Measurements from ENCODE around the gene DNAH10. TPM values are rescaled to one million over a fixed set of nuclear protein-coding genes. Genes with fewer than 3 reads are reported as not detected.

Gene DNAH10
- total RNA-seq, 1 experiment from 2014 or later: 0.17 TPM

- H3T11ph ChIP-seq (ENCODE audit: low read length): no peak overlapping the region
- Mint-ChIP-seq H3K4me3 (no peak overlapping the region), H3K9me3 (no peaks in the 10 kb centered on the region), H3K27me3 (ENCODE audit: low read depth) (peaks cover 100% of the 10 kb centered on the region), H3K27ac (no peak overlapping the region; a peak in 1 of 7 replicates), H3K36me3 (ENCODE audit: insufficient read depth in 1 of 3, low read depth in 3 of 3) (no peaks in the 10 kb centered on the region), H3K4me1 (no peaks in the 10 kb centered on the region)
- H2BK120ac ChIP-seq (ENCODE audit: low read depth, low read length, poor library complexity, severe bottlenecking): no peak overlapping the region
- no peak overlapping the region for H3K18ac ChIP-seq (ENCODE audit: insufficient read length, low read depth, low read length)
- H3K4ac ChIP-seq (ENCODE audit: low read depth, low read length): no peak overlapping the region
- no CpG with 5 or more reads among the region's 5 CpGs for WGBS (ENCODE audit: extremely low coverage, insufficient read length, low lambda C conversion rate)
- no peak overlapping the region for H2AFZ ChIP-seq (ENCODE audit: low read length)
- H3K4me2 ChIP-seq (ENCODE audit: insufficient read depth, insufficient read length, low read length): no peak overlapping the region
- no peak overlapping the region for H2BK15ac ChIP-seq (ENCODE audit: low read depth, low read length)
- no peaks in the 10 kb centered on the region for H3K79me1 ChIP-seq (ENCODE audit: insufficient read depth, low read depth, low read length, poor library complexity, severe bottlenecking)
- H2BK12ac ChIP-seq (ENCODE audit: insufficient read length, low read depth, low read length): no peak overlapping the region
- peaks cover 77% of the 10 kb centered on the region for H3K27me3 ChIP-seq (ENCODE audit: insufficient read depth, low read length)
- H3K27ac ChIP-seq (ENCODE audit: insufficient read length, low read depth, low read length): no peak overlapping the region
- H2AK5ac ChIP-seq (ENCODE audit: insufficient read length, low read length): no peak overlapping the region
- no peaks in the 10 kb centered on the region for H3K4me1 ChIP-seq (ENCODE audit: insufficient read depth, low read length)
- H3K9ac ChIP-seq (ENCODE audit: extremely low read depth, insufficient read length, low read length): no peak overlapping the region
- H4K8ac ChIP-seq (replicated peaks; ENCODE audit: insufficient read length, low read depth, low read length): no peak overlapping the region
- no peaks in the 10 kb centered on the region for H3K23me2 ChIP-seq (ENCODE audit: insufficient read length, low read depth, low read length, poor library complexity, severe bottlenecking)
- TF ChIP-seq, protein P1, sequence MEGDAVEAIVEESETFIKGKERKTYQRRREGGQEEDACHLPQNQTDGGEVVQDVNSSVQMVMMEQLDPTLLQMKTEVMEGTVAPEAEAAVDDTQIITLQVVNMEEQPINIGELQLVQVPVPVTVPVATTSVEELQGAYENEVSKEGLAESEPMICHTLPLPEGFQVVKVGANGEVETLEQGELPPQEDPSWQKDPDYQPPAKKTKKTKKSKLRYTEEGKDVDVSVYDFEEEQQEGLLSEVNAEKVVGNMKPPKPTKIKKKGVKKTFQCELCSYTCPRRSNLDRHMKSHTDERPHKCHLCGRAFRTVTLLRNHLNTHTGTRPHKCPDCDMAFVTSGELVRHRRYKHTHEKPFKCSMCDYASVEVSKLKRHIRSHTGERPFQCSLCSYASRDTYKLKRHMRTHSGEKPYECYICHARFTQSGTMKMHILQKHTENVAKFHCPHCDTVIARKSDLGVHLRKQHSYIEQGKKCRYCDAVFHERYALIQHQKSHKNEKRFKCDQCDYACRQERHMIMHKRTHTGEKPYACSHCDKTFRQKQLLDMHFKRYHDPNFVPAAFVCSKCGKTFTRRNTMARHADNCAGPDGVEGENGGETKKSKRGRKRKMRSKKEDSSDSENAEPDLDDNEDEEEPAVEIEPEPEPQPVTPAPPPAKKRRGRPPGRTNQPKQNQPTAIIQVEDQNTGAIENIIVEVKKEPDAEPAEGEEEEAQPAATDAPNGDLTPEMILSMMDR (conservative IDR thresholded peaks at IDR 0.05): no peak
- no peak overlapping the region for H2BK5ac ChIP-seq (ENCODE audit: insufficient read length, low read length)
- no peak overlapping the region for H2BK20ac ChIP-seq (ENCODE audit: low read depth, low read length, poor library complexity, severe bottlenecking)
- no peak for DNase-seq
- H3K9me3 ChIP-seq (ENCODE audit: control insufficient read depth, low read depth, low read length): no peaks in the 10 kb centered on the region
- H3K79me2 ChIP-seq (ENCODE audit: insufficient read depth, low read length): no peaks in the 10 kb centered on the region
- no peak overlapping the region for H3K14ac ChIP-seq (ENCODE audit: insufficient read depth, low read length)
- no peak overlapping the region for H4K91ac ChIP-seq (ENCODE audit: insufficient read length, low read depth, low read length)
- H4K20me1 ChIP-seq (ENCODE audit: control insufficient read depth, insufficient read depth, insufficient read length): no peaks in the 10 kb centered on the region
- no peak overlapping the region for H3K23ac ChIP-seq (ENCODE audit: insufficient read length, low read depth, low read length)
- H4K5ac ChIP-seq (ENCODE audit: insufficient read length, low read depth, low read length): no peak overlapping the region
- no peak overlapping the region for H3K56ac ChIP-seq (ENCODE audit: insufficient read length, low read depth, low read length)
These were observed 203.3 kb downstream of the DNAH10 start for GRCh38 chr12:123965382-123965781.

Data from H9 (cell line).